WI38 (cell line): ENCODE results near the gene SEL1L3.

Experiments
- H3K4me3 ChIP-seq: 2 replicates; pipeline ENCODE4 v1.5.1; 2011; ENCODE audit warnings: low read depth, mild to moderate bottlenecking, control low read depth, low read length
- CTCF ChIP-seq: IDR thresholded peaks from 2 replicates; pipeline ENCODE4 v1.5.1; 2012; ENCODE audit warnings: low read depth, mild to moderate bottlenecking, control low read depth, low read length

SEL1L3 gene

GRCh38 chr4:25722964-25723363, 139.8 kb downstream of the SEL1L3 start:
- H3K4me3 ChIP-seq: no peak overlapping the region
- no peak for TF ChIP-seq CTCF

GRCh38 chr4:25713812-25714211, 149.0 kb downstream of the SEL1L3 start:
- H3K4me3 ChIP-seq: no peak overlapping the region
- TF ChIP-seq CTCF: no peak

DNA sequence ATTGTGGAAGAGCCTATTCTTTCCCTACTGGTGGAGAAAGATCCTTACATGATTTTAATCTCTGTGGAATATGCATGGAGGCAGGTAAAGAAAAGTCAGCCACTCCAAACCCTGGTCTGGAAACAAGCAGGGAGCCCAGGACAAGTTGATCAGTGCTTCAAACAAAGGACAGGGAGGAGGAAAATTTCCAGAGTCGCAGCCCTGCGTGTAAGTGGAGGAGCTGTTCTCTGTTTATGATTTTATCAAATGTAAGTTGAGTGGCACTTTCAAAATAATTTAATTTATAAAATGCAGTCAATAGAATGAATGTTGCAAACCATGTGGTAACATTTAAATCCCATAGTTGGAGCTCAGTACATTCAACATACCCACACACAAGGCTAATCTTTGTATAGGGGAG, 150.2 kb downstream of the SEL1L3 start:
- no peak for TF ChIP-seq CTCF
- no peak overlapping the region for H3K4me3 ChIP-seq

GRCh38 chr4:25710637-25711036, 152.2 kb downstream of the SEL1L3 start:
- no peak for TF ChIP-seq CTCF
- H3K4me3 ChIP-seq: no peak overlapping the region

DNA sequence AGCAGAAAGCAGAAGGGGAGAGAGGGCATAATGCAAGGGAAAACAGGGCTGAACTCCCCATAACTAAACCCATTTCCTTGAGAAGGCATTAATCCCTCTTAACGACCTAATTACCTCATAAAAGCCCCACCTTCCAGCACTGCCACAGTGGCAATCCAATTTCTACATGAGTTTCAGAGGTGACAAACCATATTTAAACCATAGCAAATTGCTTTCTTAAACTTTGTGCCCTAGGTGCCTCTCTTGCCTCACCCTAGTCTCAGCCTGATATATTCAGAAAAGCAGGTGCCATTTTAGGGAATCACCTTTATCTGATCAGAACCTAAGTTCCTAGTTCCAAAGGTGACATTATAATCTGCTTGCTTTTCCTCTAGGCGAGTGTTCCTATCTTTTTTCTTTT, 158.3 kb downstream of the SEL1L3 start:
- no peak overlapping the region for H3K4me3 ChIP-seq
- TF ChIP-seq CTCF: no peak

DNA sequence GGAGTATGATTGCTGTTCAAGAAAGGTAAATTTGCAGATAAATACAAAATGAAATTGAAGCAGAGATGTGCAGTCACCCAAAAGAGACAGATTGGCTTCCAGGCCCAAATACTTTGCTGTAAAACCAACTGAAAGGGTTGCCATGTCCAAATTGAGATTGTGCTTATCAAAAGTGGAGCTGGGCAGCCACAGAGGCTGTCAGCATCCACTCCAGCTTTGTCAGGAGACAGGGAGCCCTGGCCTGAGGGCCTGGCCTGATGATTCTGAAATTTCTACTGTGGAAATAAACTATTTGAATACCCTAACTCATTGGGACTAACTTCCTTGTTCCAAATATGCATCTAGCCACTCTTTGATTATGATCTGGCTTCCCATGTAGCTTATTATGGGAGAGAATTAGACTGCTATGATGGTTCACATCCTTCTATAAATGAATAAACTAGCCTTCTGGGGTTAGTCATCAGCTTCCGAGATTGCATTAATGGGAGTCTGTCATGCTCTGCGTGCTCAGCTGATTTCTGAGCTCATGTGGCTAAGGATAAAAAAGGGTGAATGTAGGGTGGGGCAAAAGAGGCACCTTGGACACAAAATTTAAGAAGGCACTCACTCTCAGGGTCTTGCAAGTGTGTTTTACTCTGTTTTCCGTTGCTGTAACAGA, 158.9 kb downstream of the SEL1L3 start:
- no peak for TF ChIP-seq CTCF
- no peak overlapping the region for H3K4me3 ChIP-seq

GRCh38 chr4:25702848-25703247, 159.9 kb downstream of the SEL1L3 start:
- no peak for TF ChIP-seq CTCF
- no peak overlapping the region for H3K4me3 ChIP-seq
